Tibial artery (tissue), 4 donors: ENCODE data around the gene PLA2G4B.

Experiments used
- DNase-seq, 2 donors: peaks; one replicate each; pipeline ENCODE4 v3.0.0-alpha.2; 2019
- H3K27ac ChIP-seq, 2 donors: fragments of 200-600 bp; sonication (generic) in 1 of 2; 1 replicate in 1 of 2; 2 replicates in 1 of 2; pipeline ENCODE4 v1.5.1; 2018 to 2019; ENCODE audit warnings: mild to moderate bottlenecking in 1 of 2
- H3K27me3 ChIP-seq, 2 donors: fragments of 200-600 bp; sonication (generic) in 1 of 2; one replicate each; pipeline versions ENCODE4 v1.5.1 to v1.6.0; 2016 to 2019
- H3K36me3 ChIP-seq, 3 donors: fragments of 200-600 bp; sonication (generic) in 2 of 3; one replicate each; pipeline ENCODE4 v1.5.1; 2016 to 2019; ENCODE audit warnings: mild to moderate bottlenecking in 2 of 3
- H3K4me1 ChIP-seq, 4 donors: fragments of 200-600 bp; sonication (generic) in 2 of 4; 1 replicate in 3 of 4; 2 replicates in 1 of 4; pipeline ENCODE4 v1.5.1; 2016 to 2019
- H3K4me3 ChIP-seq, 2 donors: fragments of 200-600 bp; sonication (generic) in 1 of 2; 1 replicate in 1 of 2; 2 replicates in 1 of 2; pipeline ENCODE4 v1.5.1; 2018 to 2019; ENCODE audit warnings: mild to moderate bottlenecking in 2 of 2
- H3K9me3 ChIP-seq, 3 donors: fragments of 200-600 bp; sonication (generic) in 1 of 3; one replicate each; pipeline ENCODE4 v1.5.1; 2016 to 2019
- intact Hi-C: fragments of 100-400 bp; cut with DNase I; formaldehyde crosslinking; loops from one replicate; pipeline ENCODE4 v1.15.0; 2023; ENCODE audit warnings: low total_unique reads
- TF ChIP-seq, protein P1 (sequence below), 2 experiments: fragments of 200-600 bp in 1 of 2; fragments of 450-650 bp in 1 of 2; IDR thresholded peaks; one replicate each; pipeline ENCODE4 v1.5.1; 2017 to 2019; ENCODE audit warnings: antibody characterized with exemption in 2 of 2, mild to moderate bottlenecking in 1 of 2, moderate library complexity in 1 of 2

PLA2G4B gene

GRCh38 chr15:41885841-41886240 lies 47.2 kb downstream of the PLA2G4B start:
- Histone ChIP-seq H3K27ac (no peak overlapping the region), H3K9me3 (no peaks in the 10 kb centered on the region), H3K27me3 (peaks cover 0 to 12% of the 10 kb centered on the region in 2 donors), H3K4me3 (no peak overlapping the region), H3K4me1 (peaks cover 0 to 20% (median 12%) of the 10 kb centered on the region in 4 donors), H3K36me3 (peaks cover 0 to 3% (median 0%) of the 10 kb centered on the region in 3 donors)
- TF ChIP-seq, protein P1, sequence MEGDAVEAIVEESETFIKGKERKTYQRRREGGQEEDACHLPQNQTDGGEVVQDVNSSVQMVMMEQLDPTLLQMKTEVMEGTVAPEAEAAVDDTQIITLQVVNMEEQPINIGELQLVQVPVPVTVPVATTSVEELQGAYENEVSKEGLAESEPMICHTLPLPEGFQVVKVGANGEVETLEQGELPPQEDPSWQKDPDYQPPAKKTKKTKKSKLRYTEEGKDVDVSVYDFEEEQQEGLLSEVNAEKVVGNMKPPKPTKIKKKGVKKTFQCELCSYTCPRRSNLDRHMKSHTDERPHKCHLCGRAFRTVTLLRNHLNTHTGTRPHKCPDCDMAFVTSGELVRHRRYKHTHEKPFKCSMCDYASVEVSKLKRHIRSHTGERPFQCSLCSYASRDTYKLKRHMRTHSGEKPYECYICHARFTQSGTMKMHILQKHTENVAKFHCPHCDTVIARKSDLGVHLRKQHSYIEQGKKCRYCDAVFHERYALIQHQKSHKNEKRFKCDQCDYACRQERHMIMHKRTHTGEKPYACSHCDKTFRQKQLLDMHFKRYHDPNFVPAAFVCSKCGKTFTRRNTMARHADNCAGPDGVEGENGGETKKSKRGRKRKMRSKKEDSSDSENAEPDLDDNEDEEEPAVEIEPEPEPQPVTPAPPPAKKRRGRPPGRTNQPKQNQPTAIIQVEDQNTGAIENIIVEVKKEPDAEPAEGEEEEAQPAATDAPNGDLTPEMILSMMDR (IDR thresholded peaks at IDR 0.05), result no peak
- intact Hi-C loops, result no loop called here
- DNase-seq, result no peak

DNA sequence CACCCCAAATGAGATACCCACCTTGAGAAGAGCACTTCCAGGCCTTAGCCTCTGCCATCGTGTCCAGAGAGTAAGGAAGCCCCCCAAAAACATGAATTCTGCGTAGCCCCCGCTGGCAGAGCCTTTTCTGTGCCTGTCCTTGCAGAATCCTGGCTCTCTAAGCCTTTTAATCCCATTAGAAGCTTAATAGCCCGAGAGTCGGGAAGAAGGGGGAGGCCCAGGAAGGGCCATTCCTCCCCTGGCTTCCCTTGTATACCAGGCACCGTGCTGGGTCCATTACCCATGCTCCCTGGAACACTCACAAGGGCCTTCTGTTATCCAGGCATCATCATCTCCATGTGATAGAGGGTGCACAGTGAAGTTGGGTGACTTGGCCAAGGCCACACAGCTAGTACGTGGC lies 48.1 kb downstream of the PLA2G4B start:
- Histone ChIP-seq H3K27ac (no peak overlapping the region), H3K4me1 (peaks cover 0 to 16% (median 8%) of the 10 kb centered on the region in 4 donors), H3K9me3 (no peaks in the 10 kb centered on the region), H3K36me3 (peaks cover 0 to 3% (median 0%) of the 10 kb centered on the region in 3 donors), H3K27me3 (peaks cover 0 to 8% of the 10 kb centered on the region in 2 donors), H3K4me3 (no peak overlapping the region)
- TF ChIP-seq, protein P1 (IDR thresholded peaks at IDR 0.05), result no peak
- no peak for DNase-seq
- intact Hi-C loops, result no loop called here

GRCh38 chr15:41887161-41887560 lies 48.5 kb downstream of the PLA2G4B start:
- TF ChIP-seq, protein P1 (IDR thresholded peaks at IDR 0.05), result no peak
- H3K27me3 ChIP-seq, result peaks cover 0 to 4% of the 10 kb centered on the region in 2 donors
- peaks cover 0 to 3% (median 0%) of the 10 kb centered on the region in 3 donors for H3K36me3 ChIP-seq
- DNase-seq, result no peak
- H3K27ac ChIP-seq, result no peak overlapping the region
- H3K9me3 ChIP-seq, result no peaks in the 10 kb centered on the region
- no peak overlapping the region for H3K4me3 ChIP-seq
- peaks cover 0 to 13% (median 3%) of the 10 kb centered on the region in 4 donors for H3K4me1 ChIP-seq
- intact Hi-C loops, result no loop called here

GRCh38 chr15:41887893-41888292 lies 49.2 kb downstream of the PLA2G4B start:
- peaks cover 0 to 7% (median 0%) of the 10 kb centered on the region in 4 donors for H3K4me1 ChIP-seq
- intact Hi-C loops, result no loop called here
- no peak overlapping the region for H3K4me3 ChIP-seq
- DNase-seq, result no peak
- H3K27ac ChIP-seq, result no peak overlapping the region
- no peaks in the 10 kb centered on the region for H3K27me3 ChIP-seq
- H3K36me3 ChIP-seq, result peaks cover 0 to 3% (median 0%) of the 10 kb centered on the region in 3 donors
- TF ChIP-seq, protein P1 (IDR thresholded peaks at IDR 0.05), result no peak
- H3K9me3 ChIP-seq, result no peaks in the 10 kb centered on the region

DNA sequence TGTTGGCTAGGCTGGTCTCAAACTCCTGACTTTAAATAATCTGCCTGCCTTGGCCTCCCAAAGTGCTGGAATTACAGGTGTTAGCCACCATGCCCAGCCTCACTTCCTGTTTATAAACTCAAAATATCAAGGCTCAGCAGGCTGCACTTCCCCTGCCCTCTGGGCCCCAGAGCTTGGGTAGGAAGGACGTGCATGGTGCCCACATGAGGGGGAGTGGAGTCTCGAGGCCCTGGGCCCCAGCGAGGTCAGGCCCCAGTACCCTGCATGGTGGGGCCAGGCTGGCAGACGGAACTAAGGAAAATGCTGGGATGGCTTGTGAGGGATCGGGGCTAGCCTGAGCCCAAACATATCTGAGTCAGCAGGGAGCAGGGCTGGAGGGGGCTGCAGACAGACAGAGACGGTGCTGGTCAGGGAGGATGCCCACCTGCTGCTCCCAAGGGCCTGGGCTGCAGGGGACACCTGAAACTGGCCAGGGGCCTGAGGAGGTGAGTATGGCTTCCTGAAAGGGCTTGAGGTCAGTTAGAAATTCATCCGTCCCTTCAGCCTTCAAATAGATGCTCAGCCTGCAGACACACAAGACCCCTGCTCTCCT lies 50.1 kb downstream of the PLA2G4B start:
- no peaks in the 10 kb centered on the region for H3K27me3 ChIP-seq
- no peaks in the 10 kb centered on the region for H3K9me3 ChIP-seq
- DNase-seq, result no peak
- H3K4me1 ChIP-seq, result peaks cover 0 to 9% (median 1%) of the 10 kb centered on the region in 4 donors
- no peak overlapping the region for H3K4me3 ChIP-seq
- H3K36me3 ChIP-seq, result peaks cover 0 to 3% (median 0%) of the 10 kb centered on the region in 3 donors
- H3K27ac ChIP-seq, result no peak overlapping the region
- TF ChIP-seq, protein P1 (IDR thresholded peaks at IDR 0.05), result no peak
- intact Hi-C loops, result no loop called here
